ENCODE measurements around the gene SEPSECS. TPM values are rescaled to one million over a fixed set of nuclear protein-coding genes. Genes with fewer than 3 reads are reported as not detected.

SEPSECS gene
- total RNA-seq, 1 donor from 2014 or later, result 4.2 TPM

GRCh38 chr4:25100710-25101109 is 59.5 kb downstream of the SEPSECS start:
- no peaks in the 10 kb centered on the region for H3K36me3 ChIP-seq
- peak in 1 of 2 donors; percentile 6 for DNase-seq (ENCODE audit: extremely low spot score in 2 of 2)
- TF ChIP-seq CTCF (IDR thresholded peaks at IDR 0.05) (no peak), POLR2A (IDR thresholded peaks at IDR 0.05) (no peak), POLR2AphosphoS5 (IDR thresholded peaks at IDR 0.05; ENCODE audit: insufficient read depth in 1 of 2, low read depth in 1 of 2) (no peak)
- H3K27ac ChIP-seq, result no peak overlapping the region
- no peak overlapping the region for H3K4me3 ChIP-seq
- peaks cover 16% of the 10 kb centered on the region for H3K4me1 ChIP-seq
- H3K27me3 ChIP-seq, result no peaks in the 10 kb centered on the region
- intact Hi-C loops (cut with DNase I), result no loop called here
- H3K9me3 ChIP-seq, result no peaks in the 10 kb centered on the region

- intact Hi-C loops (cut with DNase I), result no loop called here
Measured at GRCh38 chr4:25100021-25100555, 60.2 kb downstream of the SEPSECS start.

GRCh38 chr4:25098964-25099891 is 61.0 kb downstream of the SEPSECS start:
- Histone ChIP-seq H3K27ac (no peak overlapping the region), H3K27me3 (no peaks in the 10 kb centered on the region), H3K4me1 (peaks cover 13% of the 10 kb centered on the region), H3K36me3 (no peaks in the 10 kb centered on the region), H3K4me3 (no peak overlapping the region), H3K9me3 (no peaks in the 10 kb centered on the region)
- DNase-seq (ENCODE audit: extremely low spot score in 2 of 2), result peak in 1 of 2 donors; percentile 79
- TF ChIP-seq POLR2A (IDR thresholded peaks at IDR 0.05) (no peak), CTCF (IDR thresholded peaks at IDR 0.05) (no peak), POLR2AphosphoS5 (IDR thresholded peaks at IDR 0.05; ENCODE audit: insufficient read depth in 1 of 2, low read depth in 1 of 2) (no peak)
- intact Hi-C loops (cut with DNase I), result no loop called here

More at GRCh38 chr4:25100021-25100555, 60.2 kb downstream of the SEPSECS start:
- H3K4me1 ChIP-seq, result peaks cover 16% of the 10 kb centered on the region
- peak in 1 of 2 donors; percentile 14 for DNase-seq (ENCODE audit: extremely low spot score in 2 of 2)
- H3K27me3 ChIP-seq, result no peaks in the 10 kb centered on the region
- H3K4me3 ChIP-seq, result no peak overlapping the region
- TF ChIP-seq POLR2AphosphoS5 (IDR thresholded peaks at IDR 0.05; ENCODE audit: insufficient read depth in 1 of 2, low read depth in 1 of 2), result no peak
- no peak for TF ChIP-seq CTCF (IDR thresholded peaks at IDR 0.05)
- no peak for TF ChIP-seq POLR2A (IDR thresholded peaks at IDR 0.05)
- no peaks in the 10 kb centered on the region for H3K9me3 ChIP-seq
- no peak overlapping the region for H3K27ac ChIP-seq
- no peaks in the 10 kb centered on the region for H3K36me3 ChIP-seq

GRCh38 chr4:25096981-25097443 is 63.2 kb downstream of the SEPSECS start:
- intact Hi-C loops (cut with DNase I), result no loop called here
- Histone ChIP-seq H3K27ac (no peak overlapping the region), H3K4me1 (peaks cover 9% of the 10 kb centered on the region), H3K36me3 (no peaks in the 10 kb centered on the region), H3K4me3 (no peak overlapping the region), H3K27me3 (no peaks in the 10 kb centered on the region), H3K9me3 (no peaks in the 10 kb centered on the region)
- TF ChIP-seq POLR2A (IDR thresholded peaks at IDR 0.05) (no peak), POLR2AphosphoS5 (IDR thresholded peaks at IDR 0.05; ENCODE audit: insufficient read depth in 1 of 2, low read depth in 1 of 2) (no peak), CTCF (IDR thresholded peaks at IDR 0.05) (no peak)
- DNase-seq (ENCODE audit: extremely low spot score in 2 of 2), result no peak

Measured in vagina (tissue), 2 donors.